SK-N-MC (cell line): Measurements from ENCODE around the gene CHRNA9.
"Not testable (repeated sequence)": the region's sequence is repeated elsewhere in the genome, so short reads cannot be mapped to it uniquely, and the experiment has no call there.

Experiments used
- DNase-seq: peaks from one replicate; pipeline ENCODE4 v3.0.0-alpha.2; 2011; ENCODE audit warnings: low read depth, low spot score
- H3K27ac ChIP-seq: fragments of 200-600 bp; sonication (generic); 2 replicates; pipeline ENCODE4 v1.5.1; 2016; ENCODE audit warnings: mixed run types
- H3K36me3 ChIP-seq: fragments of 200-600 bp; sonication (generic); 2 replicates; pipeline ENCODE4 v1.6.1; 2017; ENCODE audit warnings: antibody characterized with exemption, low read length, mixed read lengths; ENCODE audit not compliant: insufficient read depth
- H3K4me3 ChIP-seq: fragments of 200-600 bp; sonication (generic); 2 replicates; pipeline ENCODE4 v1.5.1; 2016
- H3K9ac ChIP-seq: fragments of 200-600 bp; sonication (generic); 2 replicates; pipeline ENCODE4 v1.8.0; 2017; ENCODE audit warnings: mixed run types, mixed read lengths; ENCODE audit not compliant: insufficient read length
- H3K9me3 ChIP-seq: fragments of 200-600 bp; sonication (generic); 2 replicates; pipeline ENCODE4 v1.6.1; 2017; ENCODE audit warnings: low read depth, mild to moderate bottlenecking, antibody characterized with exemption, low read length, moderate library complexity, mixed read lengths
- EZH2 ChIP-seq: fragments of 200-600 bp; sonication (generic); IDR thresholded peaks from one replicate; pipeline ENCODE4 v1.6.1; 2017; ENCODE audit warnings: antibody characterized with exemption
- FOXP2 ChIP-seq: optimal IDR thresholded peaks from 2 replicates; pipeline ENCODE3; 2011; ENCODE audit warnings: mild to moderate bottlenecking, moderate library complexity; ENCODE audit not compliant: insufficient read depth; ENCODE audit errors: extremely low read length, control extremely low read depth
- POLR2AphosphoS5 ChIP-seq: IDR thresholded peaks from 2 replicates; pipeline ENCODE4 v1.6.1; 2012; ENCODE audit warnings: mild to moderate bottlenecking, low read depth, low read length, borderline replicate concordance

Gene CHRNA9

DNA sequence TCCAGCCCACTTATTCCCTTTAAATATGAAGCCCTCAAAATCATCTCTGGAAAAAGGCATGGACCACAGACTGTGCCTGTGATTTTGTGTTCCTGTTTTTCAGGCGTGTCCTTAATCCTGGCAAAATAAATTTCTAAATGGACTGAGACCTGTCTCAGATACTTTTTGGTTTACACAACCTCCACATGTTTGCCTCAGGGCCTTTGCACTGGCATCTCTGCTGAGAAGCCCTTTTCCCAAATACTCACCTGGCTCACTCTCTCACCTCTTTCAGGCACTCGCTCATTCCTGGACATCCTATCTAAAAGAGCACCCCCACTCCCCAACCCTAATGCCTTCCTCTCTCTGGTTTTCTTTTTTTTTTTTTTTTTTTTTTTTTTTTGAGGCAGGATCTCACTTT lies 40.5 kb downstream of the CHRNA9 start:
- DNase-seq: no peak
- TF ChIP-seq POLR2AphosphoS5 (no peak), EZH2 (no peak), FOXP2 (no peak)
- Histone ChIP-seq H3K36me3 (no peaks in the 10 kb centered on the region), H3K4me3 (no peak overlapping the region), H3K27ac (no peak overlapping the region), H3K9me3 (no peaks in the 10 kb centered on the region), H3K9ac (no peak overlapping the region)

DNA sequence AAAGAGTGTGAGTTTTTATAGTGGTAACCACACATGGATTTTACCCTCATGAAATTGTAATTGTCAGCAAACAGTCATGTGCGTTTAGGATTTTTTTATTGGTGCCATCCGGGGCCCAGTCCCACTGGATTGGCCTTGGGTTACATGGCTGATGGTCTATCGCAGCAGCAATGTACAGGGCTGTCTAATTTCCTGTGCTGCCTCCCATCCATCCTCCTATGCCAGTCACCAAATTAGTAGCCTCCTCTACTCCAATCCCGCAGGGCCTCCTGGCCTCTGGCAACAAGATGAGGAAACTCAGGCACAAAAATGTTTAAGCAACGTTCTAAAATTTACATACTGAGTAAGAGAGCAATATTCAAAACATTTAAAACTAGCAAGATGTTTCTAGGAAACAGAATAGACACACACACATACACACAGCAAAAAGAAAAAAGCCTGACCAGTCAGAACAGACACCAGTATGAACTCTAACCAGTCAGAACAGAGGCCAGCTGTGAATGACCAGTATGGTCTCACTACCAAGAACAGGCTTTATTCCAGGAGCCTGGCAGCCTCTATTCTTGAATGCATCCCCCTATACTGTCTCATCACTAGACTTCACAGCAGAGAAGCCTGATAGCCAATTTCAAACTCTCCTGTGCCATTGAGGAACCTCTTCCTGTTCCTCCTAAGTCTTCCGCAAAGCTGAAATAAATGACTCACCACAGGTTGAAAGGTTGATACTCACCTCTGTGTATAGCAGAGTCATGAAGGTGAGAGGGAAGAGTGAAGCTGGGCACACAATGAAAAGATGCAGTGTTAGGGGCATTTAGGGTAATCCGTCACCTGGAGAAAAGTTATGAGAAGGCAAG lies 42.6 kb downstream of the CHRNA9 start:
- no peak for TF ChIP-seq FOXP2
- TF ChIP-seq EZH2: no peak
- no peak for TF ChIP-seq POLR2AphosphoS5
- no peak overlapping the region for H3K27ac ChIP-seq
- no peak for DNase-seq
- no peak overlapping the region for H3K4me3 ChIP-seq
- H3K36me3 ChIP-seq: no peaks in the 10 kb centered on the region
- H3K9ac ChIP-seq: no peak overlapping the region
- no peaks in the 10 kb centered on the region for H3K9me3 ChIP-seq

DNA sequence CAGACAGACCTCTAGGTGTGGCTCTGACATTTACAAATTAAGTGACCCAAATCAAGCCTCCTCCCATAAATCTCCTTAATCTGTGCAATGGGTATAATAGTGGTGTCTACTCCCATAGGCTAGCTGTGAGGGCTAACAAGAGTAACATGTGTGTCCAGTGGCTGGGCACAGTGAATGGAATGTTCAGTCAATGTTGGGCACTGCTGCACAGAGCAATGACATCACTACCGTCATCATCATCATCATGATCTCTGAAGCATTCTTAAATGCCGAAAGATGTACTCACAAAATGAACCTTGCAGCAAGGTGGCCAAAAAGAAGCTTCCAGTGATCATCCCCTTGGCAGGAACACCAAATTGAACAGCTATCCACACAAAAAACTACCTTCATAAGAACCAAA lies 43.5 kb downstream of the CHRNA9 start:
- H3K27ac ChIP-seq: no peak overlapping the region
- no peak for DNase-seq
- no peaks in the 10 kb centered on the region for H3K36me3 ChIP-seq
- TF ChIP-seq EZH2 (no peak), POLR2AphosphoS5 (no peak), FOXP2 (no peak)
- no peak overlapping the region for H3K9ac ChIP-seq
- no peak overlapping the region for H3K4me3 ChIP-seq
- H3K9me3 ChIP-seq: no peaks in the 10 kb centered on the region

DNA sequence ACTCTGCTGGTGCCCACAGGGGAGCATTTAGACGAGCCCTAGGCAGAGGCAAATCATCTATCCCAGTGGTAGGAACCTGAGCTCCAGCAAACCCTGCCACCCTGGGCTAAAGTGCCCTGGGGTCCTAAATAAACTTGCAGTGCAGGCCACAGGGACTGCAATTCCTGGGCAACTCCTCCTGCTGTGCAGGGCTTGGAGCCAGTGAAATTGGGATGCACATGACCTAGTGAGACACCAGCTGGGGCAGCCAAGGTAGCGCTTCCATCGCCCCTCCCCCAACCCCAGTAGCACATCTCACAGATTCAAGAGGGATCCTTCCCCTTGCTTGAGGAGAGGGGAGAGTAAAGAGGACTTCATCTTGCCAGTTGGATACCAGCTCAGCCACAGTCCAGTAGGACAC lies 44.1 kb downstream of the CHRNA9 start:
- no peak overlapping the region for H3K27ac ChIP-seq
- no peak overlapping the region for H3K9ac ChIP-seq
- no peaks in the 10 kb centered on the region for H3K9me3 ChIP-seq
- no peaks in the 10 kb centered on the region for H3K36me3 ChIP-seq
- DNase-seq: no peak
- no peak for TF ChIP-seq EZH2
- no peak for TF ChIP-seq FOXP2
- no peak for TF ChIP-seq POLR2AphosphoS5
- no peak overlapping the region for H3K4me3 ChIP-seq

DNA sequence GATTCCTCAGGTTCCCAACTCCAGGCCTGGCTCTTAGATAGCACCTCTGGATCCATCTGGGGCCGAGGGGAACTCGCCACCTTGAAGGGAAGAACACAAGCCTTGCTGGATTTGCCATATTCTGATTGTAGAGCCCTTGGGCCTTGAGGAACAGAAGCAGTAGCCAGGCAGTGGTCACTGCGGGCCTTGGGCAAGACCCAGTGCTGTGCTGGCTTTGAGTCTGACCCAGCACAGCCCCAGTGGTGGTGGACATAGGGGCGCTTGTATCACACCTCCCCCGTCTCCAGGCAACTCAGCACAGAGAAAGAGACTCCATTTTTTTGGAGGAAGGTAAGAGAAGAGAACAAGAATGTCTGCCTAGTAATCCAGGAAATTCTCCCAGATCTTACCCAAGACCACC lies 45.5 kb downstream of the CHRNA9 start:
- TF ChIP-seq EZH2 (no peak), POLR2AphosphoS5 (no peak)
- no peak overlapping the region for H3K27ac ChIP-seq
- no peak overlapping the region for H3K4me3 ChIP-seq
- H3K36me3 ChIP-seq: no peaks in the 10 kb centered on the region
- H3K9me3 ChIP-seq: no peaks in the 10 kb centered on the region
- H3K9ac ChIP-seq: no peak overlapping the region
- no peak for DNase-seq

DNA sequence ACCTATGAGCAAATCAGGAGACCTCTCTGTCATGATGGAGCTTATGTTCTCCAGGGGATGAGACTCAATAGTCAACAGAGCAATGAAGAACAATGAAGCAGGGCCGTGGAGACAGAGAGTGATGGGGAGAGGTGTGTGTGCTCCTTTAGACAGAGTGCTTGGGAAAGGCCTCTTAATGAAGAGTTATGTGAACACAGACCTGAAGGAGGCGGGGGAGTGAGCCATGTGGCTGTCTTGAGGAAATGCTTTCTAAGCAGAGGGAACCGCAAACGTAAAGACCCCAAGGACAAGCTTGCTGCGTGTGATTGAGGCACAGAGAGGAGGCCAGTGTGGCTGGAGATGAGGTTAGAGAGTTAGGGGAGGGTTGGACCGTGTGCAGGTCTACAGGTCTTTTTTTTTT lies 53.1 kb downstream of the CHRNA9 start:
- H3K36me3 ChIP-seq: no peaks in the 10 kb centered on the region
- no peak overlapping the region for H3K9ac ChIP-seq
- TF ChIP-seq EZH2: no peak
- TF ChIP-seq POLR2AphosphoS5: no peak
- TF ChIP-seq FOXP2: no peak
- no peaks in the 10 kb centered on the region for H3K9me3 ChIP-seq
- no peak for DNase-seq
- H3K4me3 ChIP-seq: no peak overlapping the region
- no peak overlapping the region for H3K27ac ChIP-seq

DNA sequence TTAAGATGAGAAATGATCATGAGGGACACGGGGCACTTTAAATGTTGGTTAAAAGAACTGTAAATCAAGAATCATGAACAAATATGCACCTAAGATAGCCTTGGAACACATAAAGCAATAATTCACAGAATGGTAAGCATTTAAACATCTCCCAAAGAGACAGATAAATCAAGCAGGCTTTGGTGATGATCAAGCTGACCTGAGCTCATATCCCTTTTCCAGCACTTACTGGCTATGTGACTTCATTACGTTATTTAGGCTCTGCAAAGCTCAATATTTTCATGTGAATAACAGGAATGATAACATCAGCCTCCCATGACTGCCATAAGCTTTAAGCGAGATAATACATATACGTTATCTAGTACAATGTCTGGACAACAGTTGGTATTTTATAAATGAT lies 54.9 kb downstream of the CHRNA9 start:
- no peaks in the 10 kb centered on the region for H3K36me3 ChIP-seq
- H3K4me3 ChIP-seq: no peak overlapping the region
- H3K9me3 ChIP-seq: no peaks in the 10 kb centered on the region
- no peak overlapping the region for H3K9ac ChIP-seq
- no peak for DNase-seq
- H3K27ac ChIP-seq: no peak overlapping the region
- TF ChIP-seq EZH2: no peak
- no peak for TF ChIP-seq POLR2AphosphoS5
- no peak for TF ChIP-seq FOXP2

DNA sequence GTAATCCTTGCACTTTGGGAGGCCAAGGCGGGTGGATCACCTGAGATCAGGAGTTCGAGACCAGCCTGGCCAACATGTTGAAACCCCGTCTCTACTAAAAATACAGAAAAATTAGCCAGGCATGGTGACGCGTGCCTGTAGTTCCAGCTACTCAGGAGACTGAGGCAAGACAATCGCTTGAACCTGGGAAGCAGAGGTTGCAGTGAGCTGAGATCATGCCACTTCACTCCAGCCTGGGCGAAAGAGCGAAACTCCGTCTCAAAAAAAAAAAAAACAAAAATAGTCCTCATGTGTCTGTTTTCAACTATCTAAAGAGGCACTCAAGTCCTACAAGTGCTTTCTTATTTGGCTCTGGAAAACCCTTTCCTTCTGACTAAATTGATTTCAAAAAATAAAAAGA lies 57.1 kb downstream of the CHRNA9 start:
- DNase-seq, H3K4me3 ChIP-seq, H3K36me3 ChIP-seq, H3K27ac ChIP-seq, H3K9me3 ChIP-seq, H3K9ac ChIP-seq: not testable (repeated sequence)

DNA sequence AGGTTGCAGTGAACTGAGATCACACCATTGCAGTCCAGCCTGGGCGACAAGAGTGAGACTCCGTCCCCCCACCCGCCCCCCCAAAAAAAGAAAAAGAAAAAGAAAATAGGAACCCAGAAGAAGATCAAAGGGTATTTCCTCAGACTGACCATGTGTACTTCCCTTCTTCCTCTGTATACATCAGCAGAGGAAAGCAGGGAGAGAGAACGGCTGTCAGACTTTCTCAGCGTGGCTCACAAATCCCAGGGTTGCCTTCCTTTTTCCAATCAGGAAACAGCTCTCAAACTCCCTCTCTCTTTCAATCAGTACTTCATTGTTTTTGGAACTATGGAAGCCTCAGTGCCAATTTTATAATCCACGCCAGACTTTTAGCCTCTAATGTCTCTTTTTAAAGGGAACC lies 59.1 kb downstream of the CHRNA9 start:
- TF ChIP-seq POLR2AphosphoS5 (no peak), FOXP2 (no peak), EZH2 (no peak)
- H3K9me3 ChIP-seq: no peaks in the 10 kb centered on the region
- no peak overlapping the region for H3K9ac ChIP-seq
- no peak for DNase-seq
- no peak overlapping the region for H3K4me3 ChIP-seq
- H3K36me3 ChIP-seq: no peaks in the 10 kb centered on the region
- no peak overlapping the region for H3K27ac ChIP-seq
